ENCODE results near the gene EFEMP1. TPM values are rescaled to one million over a fixed set of nuclear protein-coding genes. Genes with fewer than 3 reads are reported as not detected.
"Not testable (repeated sequence)": the region's sequence is repeated elsewhere in the genome, so short reads cannot be mapped to it uniquely, and the experiment has no call there.

The EFEMP1 gene
- total RNA-seq, 1 experiment from 2014 or later = 0.08 TPM

- in situ Hi-C loops (cut with HindIII; ENCODE audit: low pct_unique_long_range_greater_than_20kb, low sequenced_read_pairs) = no loop called here
- DNase-seq (ENCODE audit: low read depth, low spot score) = no peak
These were observed 63.7 kb downstream of the EFEMP1 start for GRCh38 chr2:55859875-55860274.

DNA sequence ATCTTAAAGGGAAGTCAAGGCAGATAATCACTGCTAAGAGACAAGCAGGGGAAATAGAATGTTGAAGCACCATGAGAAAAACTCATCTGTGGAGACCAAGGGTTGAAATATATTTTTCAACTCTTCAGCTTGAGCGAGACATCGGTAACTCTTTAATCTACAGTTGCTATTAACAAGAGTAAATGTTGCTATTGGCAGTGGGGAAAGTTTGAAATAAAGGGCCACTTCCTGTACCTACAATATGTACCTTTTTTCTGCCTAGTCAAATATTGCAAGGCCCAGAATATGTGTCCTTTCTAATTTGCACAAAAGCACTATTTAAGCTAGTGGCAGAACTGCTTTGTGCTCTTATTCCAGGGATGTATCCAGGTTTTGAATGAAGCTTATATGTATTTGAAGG lies 65.8 kb downstream of the EFEMP1 start:
- no peak for DNase-seq (ENCODE audit: low read depth, low spot score)
- in situ Hi-C loops (cut with HindIII; ENCODE audit: low pct_unique_long_range_greater_than_20kb, low sequenced_read_pairs) = no loop called here

- in situ Hi-C loops (cut with HindIII; ENCODE audit: low pct_unique_long_range_greater_than_20kb, low sequenced_read_pairs) = no loop called here
- no peak for DNase-seq (ENCODE audit: low read depth, low spot score)
These were observed 66.6 kb downstream of the EFEMP1 start for GRCh38 chr2:55856936-55857335.

DNA sequence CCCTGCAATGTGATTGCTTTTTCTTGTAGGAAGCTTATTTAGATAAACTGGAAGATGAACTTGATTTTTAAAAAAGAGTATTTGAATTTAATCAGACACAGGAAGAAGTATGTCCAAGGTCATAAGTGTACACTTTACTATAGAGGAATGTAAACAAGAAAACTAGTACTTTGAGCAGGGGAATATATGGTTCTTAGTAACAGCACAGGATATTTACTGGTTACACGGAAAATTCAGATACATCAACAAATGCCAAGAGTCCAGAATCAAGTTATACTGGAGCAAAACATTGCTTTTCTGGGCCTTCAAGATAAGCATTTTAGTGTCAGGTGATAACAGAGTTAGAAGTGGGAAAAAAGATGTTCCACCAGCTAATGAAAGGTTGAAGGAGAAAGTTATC lies 75.5 kb downstream of the EFEMP1 start:
- no peak for DNase-seq (ENCODE audit: low read depth, low spot score)
- in situ Hi-C loops (cut with HindIII; ENCODE audit: low pct_unique_long_range_greater_than_20kb, low sequenced_read_pairs) = no loop called here

DNA sequence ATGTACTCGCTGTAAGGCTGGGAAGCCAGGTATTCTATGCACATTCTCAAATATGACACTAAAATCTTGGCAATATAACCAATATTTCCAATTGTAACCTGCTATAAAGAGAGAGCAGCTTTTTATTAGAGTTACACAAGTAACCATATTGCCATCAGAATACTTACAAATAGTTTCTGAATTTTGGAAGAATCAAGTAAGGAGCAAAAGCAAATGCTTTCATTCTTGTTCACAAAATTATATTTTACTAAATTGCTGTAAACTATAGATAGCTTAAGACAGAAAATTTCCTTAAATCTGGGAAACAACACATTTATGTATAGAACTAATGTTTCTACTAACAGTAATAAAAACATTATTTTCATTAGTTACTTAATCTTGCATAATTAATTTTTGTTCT lies 77.2 kb downstream of the EFEMP1 start:
- in situ Hi-C loops (cut with HindIII; ENCODE audit: low pct_unique_long_range_greater_than_20kb, low sequenced_read_pairs) = no loop called here
- DNase-seq (ENCODE audit: low read depth, low spot score) = no peak

DNA sequence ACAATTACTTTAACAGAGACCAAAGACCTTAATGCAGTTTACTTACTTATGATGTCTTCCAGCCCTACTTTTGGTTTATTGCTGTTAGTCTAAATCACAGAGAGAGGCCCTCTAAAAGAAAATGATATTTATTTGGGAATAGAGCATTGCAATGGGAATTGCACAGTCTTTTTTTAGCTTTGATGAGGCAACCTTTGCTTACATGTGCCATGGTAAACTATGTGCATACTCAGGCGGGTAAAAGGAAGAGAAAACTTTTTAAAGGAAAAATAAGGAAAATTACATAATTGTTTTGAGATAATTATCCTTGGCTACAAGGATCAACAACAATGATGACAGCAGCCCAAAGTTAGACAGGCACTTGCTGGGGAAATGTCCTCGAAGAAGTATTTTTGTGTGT lies 78.6 kb downstream of the EFEMP1 start:
- in situ Hi-C loops (cut with HindIII; ENCODE audit: low pct_unique_long_range_greater_than_20kb, low sequenced_read_pairs) = no loop called here
- no peak for DNase-seq (ENCODE audit: low read depth, low spot score)

DNA sequence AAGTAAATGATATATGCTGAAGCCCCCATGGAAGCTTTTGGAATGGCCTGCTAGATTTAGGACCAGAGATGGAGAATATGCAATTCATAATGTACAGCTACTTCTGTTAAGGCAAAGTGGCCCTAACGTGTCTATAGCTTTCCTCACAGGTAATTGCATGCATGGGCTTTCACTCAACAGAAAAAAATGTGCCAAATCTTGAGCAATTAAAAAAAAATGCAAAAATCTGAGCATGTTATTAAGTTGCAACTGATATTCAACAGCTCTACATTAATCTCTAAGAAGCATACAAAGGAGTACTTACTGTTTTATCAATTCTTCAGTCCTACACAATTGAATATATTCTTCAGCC lies 79.6 kb downstream of the EFEMP1 start:
- in situ Hi-C loops (cut with HindIII; ENCODE audit: low pct_unique_long_range_greater_than_20kb, low sequenced_read_pairs) = no loop called here
- DNase-seq (ENCODE audit: low read depth, low spot score) = no peak

DNA sequence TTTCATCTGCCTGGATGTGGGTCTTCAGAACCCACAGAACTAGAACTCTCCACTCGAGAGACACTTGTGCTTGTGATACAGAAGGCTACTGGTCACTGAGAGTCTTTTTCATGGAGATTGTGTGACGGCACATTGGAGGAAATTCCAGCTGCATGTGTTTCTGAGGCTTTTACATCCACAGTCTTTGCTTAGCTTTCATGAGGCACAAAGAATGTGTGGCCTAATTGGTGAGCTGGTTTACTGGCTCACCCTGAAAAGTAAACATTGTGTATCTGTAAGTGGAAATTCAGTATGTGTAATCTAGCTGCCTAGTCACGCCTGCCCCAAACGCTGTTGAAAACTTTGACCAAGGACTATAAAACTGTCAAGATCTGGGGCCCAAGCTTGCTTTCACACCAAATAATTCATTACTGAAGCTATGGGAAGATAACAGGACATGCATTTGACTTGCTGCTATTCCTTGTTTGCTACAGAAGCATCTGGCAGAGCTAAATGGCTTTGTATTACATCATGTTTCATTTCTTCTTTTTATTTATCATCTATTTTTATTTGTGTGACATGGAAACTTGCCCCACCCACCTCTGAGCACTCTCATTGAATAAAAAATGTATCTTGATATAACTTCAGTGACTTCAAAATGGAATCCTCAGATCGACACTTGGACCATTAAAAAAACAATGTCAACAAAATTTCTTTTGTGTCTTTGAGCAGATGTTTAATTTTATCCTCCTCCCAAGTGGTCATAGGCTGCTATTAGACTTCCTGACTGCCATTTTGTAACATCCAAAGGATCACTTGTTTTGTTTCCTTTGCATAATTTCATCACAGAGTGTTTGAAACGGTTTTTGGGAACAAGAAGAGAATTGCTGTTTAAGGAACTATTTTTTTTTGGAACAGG lies 80.2 kb downstream of the EFEMP1 start:
- in situ Hi-C loops (cut with HindIII; ENCODE audit: low pct_unique_long_range_greater_than_20kb, low sequenced_read_pairs) = no loop called here
- DNase-seq (ENCODE audit: low read depth, low spot score) = no peak

- in situ Hi-C loops (cut with HindIII; ENCODE audit: low pct_unique_long_range_greater_than_20kb, low sequenced_read_pairs) = no loop called here
- no peak for DNase-seq (ENCODE audit: low read depth, low spot score)
These were observed 81.5 kb downstream of the EFEMP1 start for GRCh38 chr2:55842046-55842445.

- DNase-seq (ENCODE audit: low read depth, low spot score) = no peak
- in situ Hi-C loops (cut with HindIII; ENCODE audit: low pct_unique_long_range_greater_than_20kb, low sequenced_read_pairs) = no loop called here
These were observed 83.1 kb downstream of the EFEMP1 start for GRCh38 chr2:55840460-55840859.

DNA sequence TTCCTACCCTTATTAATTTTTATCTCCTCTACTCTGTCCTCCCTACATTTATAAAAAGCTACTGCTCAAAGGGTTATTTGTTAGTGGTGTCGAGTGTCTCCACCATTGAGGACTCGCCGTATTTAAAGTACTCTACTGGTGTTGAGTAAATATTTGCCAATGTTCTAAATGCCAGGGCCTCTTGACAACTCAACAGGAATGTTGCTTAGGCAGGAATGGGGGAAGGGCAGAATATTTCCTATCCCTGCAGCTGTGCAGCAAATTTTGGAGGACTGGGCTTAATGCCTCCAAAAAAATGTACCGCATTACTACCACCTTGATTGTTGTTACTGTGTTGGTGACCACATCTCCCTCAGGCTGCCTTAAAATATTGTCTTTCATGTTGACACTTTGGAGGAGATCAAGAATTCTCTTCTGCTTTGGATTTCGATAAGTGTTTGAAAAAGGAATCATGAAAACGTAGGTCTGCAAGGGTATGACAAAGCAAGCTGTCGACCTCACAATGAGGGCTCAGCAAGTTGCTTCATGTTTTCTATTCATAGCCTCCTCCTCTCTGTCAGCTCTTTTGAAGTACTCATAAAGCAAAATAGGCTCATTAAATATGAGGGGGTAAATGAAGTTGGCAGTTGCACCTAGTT lies 84.3 kb downstream of the EFEMP1 start:
- DNase-seq (ENCODE audit: low read depth, low spot score) = no peak
- in situ Hi-C loops (cut with HindIII; ENCODE audit: low pct_unique_long_range_greater_than_20kb, low sequenced_read_pairs) = no loop called here

DNA sequence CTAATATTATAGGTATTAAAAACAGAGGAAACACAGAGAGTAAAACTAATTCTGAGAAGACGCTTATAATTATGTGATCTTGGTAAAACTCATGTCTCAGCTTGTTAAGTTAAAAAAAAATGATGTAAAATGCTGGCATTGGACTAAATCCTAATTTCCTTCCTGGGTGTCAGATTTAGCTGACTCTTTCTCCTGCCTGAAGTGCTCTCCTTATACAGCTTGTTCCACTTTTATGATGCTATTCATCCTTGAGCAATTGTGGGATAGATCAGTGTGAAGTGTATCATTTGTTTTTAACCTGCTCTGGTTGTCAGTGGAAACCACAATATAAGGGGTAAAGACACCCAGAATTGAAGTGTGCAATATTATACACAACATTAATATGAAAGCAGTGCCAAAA lies 84.9 kb downstream of the EFEMP1 start:
- in situ Hi-C loops (cut with HindIII; ENCODE audit: low pct_unique_long_range_greater_than_20kb, low sequenced_read_pairs) = no loop called here
- no peak for DNase-seq (ENCODE audit: low read depth, low spot score)

DNA sequence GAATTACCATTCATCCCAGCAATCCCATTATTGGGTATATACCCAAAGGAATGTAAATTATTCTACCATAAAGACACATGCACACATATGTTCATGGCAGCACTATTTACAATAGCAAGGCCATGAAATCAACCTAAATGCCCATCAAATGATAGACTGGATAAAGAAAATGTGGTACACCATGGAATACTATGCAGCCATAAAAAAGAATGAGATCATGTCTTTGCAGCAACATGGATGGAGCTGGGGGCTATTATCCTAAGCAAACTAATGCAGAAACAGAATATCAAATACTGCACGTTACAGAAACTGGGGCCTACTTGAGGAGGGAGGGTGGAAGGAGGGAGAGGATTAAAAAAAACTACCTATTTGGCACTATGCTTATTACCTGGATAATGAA lies 85.5 kb downstream of the EFEMP1 start:
- in situ Hi-C loops (cut with HindIII; ENCODE audit: low pct_unique_long_range_greater_than_20kb, low sequenced_read_pairs); DNase-seq (ENCODE audit: low read depth, low spot score): not testable (repeated sequence)

DNA sequence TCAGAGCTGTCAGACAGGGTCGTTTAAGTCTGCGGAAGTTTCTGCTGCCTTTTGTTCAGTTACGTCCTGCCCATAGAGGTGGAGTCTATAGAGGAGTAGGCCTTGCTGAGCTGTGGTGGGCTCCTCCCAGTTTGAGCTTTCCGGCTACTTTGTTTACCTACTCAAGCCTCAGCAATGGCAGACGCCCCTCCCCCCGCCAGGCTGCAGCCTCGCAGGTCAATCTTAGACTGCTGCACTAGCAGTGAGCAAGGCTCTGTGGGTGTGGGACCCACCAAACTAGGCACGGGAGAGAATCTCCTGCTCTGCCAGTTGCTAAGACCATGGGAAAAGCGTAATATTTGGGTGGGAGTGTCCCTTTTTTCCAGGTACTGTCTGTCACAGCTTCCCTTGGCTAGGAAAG lies 86.5 kb downstream of the EFEMP1 start:
- DNase-seq (ENCODE audit: low read depth, low spot score) = no peak

DNA sequence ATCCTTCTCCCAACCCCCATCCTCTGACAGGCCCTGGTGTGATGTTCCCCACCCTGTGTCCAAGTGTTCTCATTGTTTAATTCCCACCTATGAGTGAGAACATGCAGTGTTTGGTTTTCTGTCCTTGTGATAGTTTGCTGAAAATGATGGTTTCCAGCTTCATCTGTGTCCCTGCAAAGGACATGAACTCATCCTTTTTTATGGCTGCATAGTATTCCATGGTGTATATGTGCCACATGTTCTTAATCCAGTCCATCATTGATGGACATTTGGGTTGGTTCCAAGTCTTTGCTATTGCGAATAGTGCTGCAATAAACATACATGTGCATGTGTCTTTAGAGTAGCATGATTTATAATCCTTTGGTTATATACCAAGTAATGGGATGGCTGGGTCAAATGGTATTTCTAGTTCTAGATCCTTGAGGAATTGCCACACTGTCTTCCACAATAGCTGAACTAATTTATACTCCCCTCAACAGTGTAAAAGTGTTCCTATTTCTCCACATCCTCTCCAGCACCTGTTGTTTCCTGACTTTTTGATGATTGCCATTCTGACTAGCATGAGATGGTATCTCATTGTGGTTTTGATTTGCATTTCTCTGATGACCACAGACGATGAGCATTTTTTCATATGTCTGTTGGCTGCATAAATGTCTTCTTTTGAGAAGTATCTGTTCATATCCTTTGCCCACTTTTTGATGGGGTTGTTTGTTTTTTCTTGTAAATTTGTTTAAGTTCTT lies 91.7 kb downstream of the EFEMP1 start:
- DNase-seq (ENCODE audit: low read depth, low spot score); in situ Hi-C loops (cut with HindIII; ENCODE audit: low pct_unique_long_range_greater_than_20kb, low sequenced_read_pairs): not testable (repeated sequence)

More for the DNA sequence above, 86.5 kb downstream of the EFEMP1 start:
- in situ Hi-C loops (cut with HindIII; ENCODE audit: low pct_unique_long_range_greater_than_20kb, low sequenced_read_pairs) = no loop called here

GRCh38 chr2:55827855-55828254 lies 95.7 kb downstream of the EFEMP1 start:
- DNase-seq (ENCODE audit: low read depth, low spot score) = no peak
- in situ Hi-C loops (cut with HindIII; ENCODE audit: low pct_unique_long_range_greater_than_20kb, low sequenced_read_pairs) = no loop called here

- DNase-seq (ENCODE audit: low read depth, low spot score); in situ Hi-C loops (cut with HindIII; ENCODE audit: low pct_unique_long_range_greater_than_20kb, low sequenced_read_pairs): not testable (repeated sequence)
These were observed 96.2 kb downstream of the EFEMP1 start for GRCh38 chr2:55827428-55827827.

DNA sequence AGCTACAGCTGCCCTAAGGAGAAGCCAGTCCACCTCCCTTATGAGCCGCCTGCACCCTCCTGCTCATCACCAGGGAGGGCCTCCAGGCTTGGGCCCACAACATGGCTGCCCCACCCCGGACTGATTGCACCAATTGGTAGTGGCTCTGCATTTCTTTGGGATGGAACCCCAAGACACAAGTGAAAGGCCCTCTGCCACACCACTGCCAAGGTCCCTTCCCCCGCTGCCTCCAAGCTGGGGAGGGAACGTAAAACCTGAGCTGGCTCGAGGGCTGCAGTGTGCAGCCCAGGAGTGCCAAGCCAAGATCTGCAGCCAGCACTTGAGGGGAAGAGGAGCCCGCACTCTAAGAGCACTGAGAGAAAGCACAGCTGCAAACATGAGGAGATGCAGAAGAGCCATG lies 97.3 kb downstream of the EFEMP1 start:
- DNase-seq (ENCODE audit: low read depth, low spot score) = no peak
- in situ Hi-C loops (cut with HindIII; ENCODE audit: low pct_unique_long_range_greater_than_20kb, low sequenced_read_pairs) = no loop called here
